Endometrial microvascular endothelial cells (primary cell): ENCODE measurements around the gene PARD3B. TPM values are rescaled to one million over a fixed set of nuclear protein-coding genes. Genes with fewer than 3 reads are reported as not detected.

Source experiments
- in situ Hi-C: cut with HindIII; loops from 2 replicates; pipeline ENCODE4 v1.10.0; 2017; ENCODE audit warnings: low sequenced_read_pairs, low pct_unique_long_range_greater_than_20kb; ENCODE audit errors: inconsistent ontology term
- total RNA-seq: library from RNA; depleted of rRNA; stranded (reverse); fragments of >200 nt; gene quantifications from one replicate; pipeline ENCODE4 v1.2.3, GENCODE V29; 2015; ENCODE audit errors: inconsistent ontology term

The PARD3B gene
- total RNA-seq, 1 donor from 2014 or later = 3.3 TPM

- in situ Hi-C loops = no loop called here
These were observed 456.2 kb downstream of the PARD3B start for GRCh38 chr2:205001300-205001966.

- in situ Hi-C loops = no loop called here
These were observed 457.1 kb downstream of the PARD3B start for GRCh38 chr2:205002390-205002789.

GRCh38 chr2:205003288-205003687 is 458.0 kb downstream of the PARD3B start:
- in situ Hi-C loops = no loop called here

- in situ Hi-C loops = no loop called here
These were observed 464.9 kb downstream of the PARD3B start for GRCh38 chr2:205010196-205010595.

GRCh38 chr2:205011031-205011430 is 465.8 kb downstream of the PARD3B start:
- in situ Hi-C loops = no loop called here

- in situ Hi-C loops = no loop called here
These were observed 467.7 kb downstream of the PARD3B start for GRCh38 chr2:205012961-205013360.

GRCh38 chr2:205013586-205013985 is 468.3 kb downstream of the PARD3B start:
- in situ Hi-C loops = no loop called here

GRCh38 chr2:205014201-205014600 is 468.9 kb downstream of the PARD3B start:
- in situ Hi-C loops = no loop called here

- in situ Hi-C loops = no loop called here
These were observed 472.1 kb downstream of the PARD3B start for GRCh38 chr2:205017381-205017780.

GRCh38 chr2:205017912-205018311 is 472.6 kb downstream of the PARD3B start:
- in situ Hi-C loops = no loop called here

GRCh38 chr2:205020673-205021072 is 475.4 kb downstream of the PARD3B start:
- in situ Hi-C loops = no loop called here

GRCh38 chr2:205022841-205023240 is 477.6 kb downstream of the PARD3B start:
- in situ Hi-C loops = no loop called here

- in situ Hi-C loops = no loop called here
These were observed 479.7 kb downstream of the PARD3B start for GRCh38 chr2:205024822-205025518.

- in situ Hi-C loops = no loop called here
These were observed 480.4 kb downstream of the PARD3B start for GRCh38 chr2:205025580-205026240.

- in situ Hi-C loops = no loop called here
These were observed 485.4 kb downstream of the PARD3B start for GRCh38 chr2:205030695-205031094.

- in situ Hi-C loops = no loop called here
These were observed 486.8 kb downstream of the PARD3B start for GRCh38 chr2:205032093-205032551.

GRCh38 chr2:205033431-205033830 is 488.2 kb downstream of the PARD3B start:
- in situ Hi-C loops = no loop called here

- in situ Hi-C loops = no loop called here
These were observed 488.8 kb downstream of the PARD3B start for GRCh38 chr2:205034034-205034433.

- in situ Hi-C loops = no loop called here
These were observed 495.0 kb downstream of the PARD3B start for GRCh38 chr2:205040323-205040722.
